Measurements from ENCODE around the gene CACNG8. TPM values are rescaled to one million over a fixed set of nuclear protein-coding genes. Genes with fewer than 3 reads are reported as not detected.

The CACNG8 gene
- total and polyA plus RNA-seq, 5 donors from 2014 or later = not detected

DNA sequence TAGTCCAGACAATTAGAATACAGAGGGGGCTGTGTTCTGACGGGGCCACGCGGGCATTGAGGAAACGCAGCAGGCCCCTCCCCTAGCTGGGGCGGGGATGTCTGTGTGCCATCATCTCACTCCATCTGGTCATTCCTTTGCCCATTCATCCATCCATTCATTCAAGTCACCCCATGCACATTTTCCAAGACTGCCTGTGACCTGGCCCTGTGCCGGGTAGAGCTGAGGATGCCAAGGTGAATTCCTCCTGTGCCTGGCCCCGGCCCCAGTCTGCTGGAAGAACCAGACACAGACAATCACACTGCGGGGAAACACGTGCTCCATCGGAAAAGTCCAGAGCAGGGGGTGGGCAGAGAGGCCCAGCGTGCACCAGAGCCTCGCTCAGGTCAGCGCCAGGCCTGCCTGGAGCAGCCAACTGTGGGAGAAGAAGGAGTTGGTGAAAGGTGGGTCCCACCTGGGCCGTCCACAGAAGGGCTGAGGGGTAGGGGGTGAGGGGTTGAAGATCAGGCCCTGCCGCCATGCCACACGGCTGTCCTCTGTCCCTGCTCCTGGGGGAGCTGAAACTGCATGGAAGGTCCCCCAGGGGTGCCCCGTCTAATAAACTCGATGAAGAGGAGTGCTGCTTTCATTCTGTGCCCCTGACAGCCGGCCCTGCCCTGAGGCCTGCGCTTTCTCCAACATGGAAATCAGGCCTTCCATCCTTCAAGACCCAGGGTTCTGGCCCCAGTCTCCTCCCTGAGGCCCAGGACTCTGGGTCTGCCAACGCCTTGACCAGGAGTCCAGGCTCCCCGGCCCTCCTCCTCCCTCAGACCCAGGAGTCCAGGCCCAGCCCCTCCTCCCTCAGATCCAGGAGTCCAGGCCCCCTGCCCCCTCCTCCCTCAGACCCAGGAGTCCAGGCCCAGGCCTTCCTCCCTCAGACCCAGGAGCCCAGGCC is 27.1 kb downstream of the CACNG8 start:
- Histone ChIP-seq H3K27me3 (ENCODE audit: control insufficient read depth, insufficient read depth, low read length) (peaks cover 3% of the 10 kb centered on the region), H3K4me1 (ENCODE audit: control insufficient read depth, insufficient read depth, low read length, poor library complexity, severe bottlenecking) (no peaks in the 10 kb centered on the region), H3K27ac (ENCODE audit: insufficient read depth, low read length, poor library complexity, severe bottlenecking) (no peak overlapping the region), H3K9me3 (ENCODE audit: control insufficient read depth in 2 of 2, low read length in 2 of 2) (no peaks in the 10 kb centered on the region), H3K4me3 (ENCODE audit: low read depth, low read length) (no peak overlapping the region), H3K36me3 (ENCODE audit: control insufficient read depth, insufficient read depth, low read length) (no peaks in the 10 kb centered on the region)
- Mint-ChIP-seq H3K9me3 (no peaks in the 10 kb centered on the region), H3K27ac (peak overlapping the region in 1 of 3 donors; percentile 49), H3K4me1 (peaks cover 0 to 5% (median 0%) of the 10 kb centered on the region in 4 donors), H3K27me3 (peaks cover 24% of the 10 kb centered on the region), H3K4me3 (no peak overlapping the region), H3K36me3 (no peaks in the 10 kb centered on the region)
- no peak for ATAC-seq (ENCODE audit: low read depth in 2 of 2)
- no peak for DNase-seq

- no peak for DNase-seq
- Mint-ChIP-seq H3K27me3 (peaks cover 39% of the 10 kb centered on the region), H3K4me1 (peaks cover 0 to 5% (median 0%) of the 10 kb centered on the region in 4 donors), H3K27ac (no peak within 1 kb of the TSS), H3K9me3 (peaks cover 0 to 2% (median 0%) of the 10 kb centered on the region in 7 donors), H3K4me3 (peak within 1 kb of the TSS in 1 of 4 donors; percentile 11), H3K36me3 (no peaks in the 10 kb centered on the region)
- no peaks in the 10 kb centered on the region for H3K9me3 ChIP-seq (ENCODE audit: control insufficient read depth in 2 of 2, low read length in 2 of 2)
- H3K27ac ChIP-seq (ENCODE audit: insufficient read depth, low read length, poor library complexity, severe bottlenecking) = no peak within 1 kb of the TSS
- H3K27me3 ChIP-seq (ENCODE audit: control insufficient read depth, insufficient read depth, low read length) = peaks cover 3% of the 10 kb centered on the region
- no peak for ATAC-seq (ENCODE audit: low read depth in 2 of 2)
- H3K4me1 ChIP-seq (ENCODE audit: control insufficient read depth, insufficient read depth, low read length, poor library complexity, severe bottlenecking) = no peaks in the 10 kb centered on the region
- H3K36me3 ChIP-seq (ENCODE audit: control insufficient read depth, insufficient read depth, low read length) = no peaks in the 10 kb centered on the region
- no peak within 1 kb of the TSS for H3K4me3 ChIP-seq (ENCODE audit: low read depth, low read length)
These were observed 28.7 kb downstream of the CACNG8 start, which contains the start of gene CACNG6 for GRCh38 chr19:53991224-53992113. Gene CACNG6, plus strand, starts transcription at chr19:53991637. Its CDS starts 1,241 bp downstream, at chr19:53992878.

GRCh38 chr19:53992211-53992610 is 29.5 kb downstream of the CACNG8 start:
- ATAC-seq (ENCODE audit: low read depth in 2 of 2) = no peak
- no peaks in the 10 kb centered on the region for H3K36me3 ChIP-seq (ENCODE audit: control insufficient read depth, insufficient read depth, low read length)
- peaks cover 45% of the 10 kb centered on the region for H3K27me3 Mint-ChIP-seq
- no peak overlapping the region for H3K4me3 ChIP-seq (ENCODE audit: low read depth, low read length)
- peaks cover 3% of the 10 kb centered on the region for H3K27me3 ChIP-seq (ENCODE audit: control insufficient read depth, insufficient read depth, low read length)
- H3K9me3 ChIP-seq (ENCODE audit: control insufficient read depth in 2 of 2, low read length in 2 of 2) = no peaks in the 10 kb centered on the region
- DNase-seq = no peak
- H3K4me3 Mint-ChIP-seq = peak overlapping the region in 1 of 4 donors; percentile 11
- H3K36me3 Mint-ChIP-seq = no peaks in the 10 kb centered on the region
- H3K27ac ChIP-seq (ENCODE audit: insufficient read depth, low read length, poor library complexity, severe bottlenecking) = no peak overlapping the region
- H3K4me1 ChIP-seq (ENCODE audit: control insufficient read depth, insufficient read depth, low read length, poor library complexity, severe bottlenecking) = no peaks in the 10 kb centered on the region
- peaks cover 0 to 2% (median 0%) of the 10 kb centered on the region in 7 donors for H3K9me3 Mint-ChIP-seq
- no peak overlapping the region for H3K27ac Mint-ChIP-seq
- peaks cover 0 to 5% (median 0%) of the 10 kb centered on the region in 4 donors for H3K4me1 Mint-ChIP-seq

- peaks cover 0 to 2% (median 0%) of the 10 kb centered on the region in 7 donors for H3K9me3 Mint-ChIP-seq
- peaks cover 45% of the 10 kb centered on the region for H3K27me3 Mint-ChIP-seq
- ATAC-seq (ENCODE audit: low read depth in 2 of 2) = no peak
- no peak for DNase-seq
- Histone ChIP-seq H3K36me3 (ENCODE audit: control insufficient read depth, insufficient read depth, low read length) (no peaks in the 10 kb centered on the region), H3K4me3 (ENCODE audit: low read depth, low read length) (no peak overlapping the region), H3K9me3 (ENCODE audit: control insufficient read depth in 2 of 2, low read length in 2 of 2) (no peaks in the 10 kb centered on the region), H3K27me3 (ENCODE audit: control insufficient read depth, insufficient read depth, low read length) (peaks cover 3% of the 10 kb centered on the region), H3K27ac (ENCODE audit: insufficient read depth, low read length, poor library complexity, severe bottlenecking) (no peak overlapping the region), H3K4me1 (ENCODE audit: control insufficient read depth, insufficient read depth, low read length, poor library complexity, severe bottlenecking) (no peaks in the 10 kb centered on the region)
- no peak overlapping the region for H3K27ac Mint-ChIP-seq
- H3K36me3 Mint-ChIP-seq = no peaks in the 10 kb centered on the region
- peaks cover 0 to 5% (median 0%) of the 10 kb centered on the region in 4 donors for H3K4me1 Mint-ChIP-seq
- H3K4me3 Mint-ChIP-seq = no peak overlapping the region
These were observed 30.1 kb downstream of the CACNG8 start for GRCh38 chr19:53992815-53993214.

GRCh38 chr19:53993448-53993847 is 30.7 kb downstream of the CACNG8 start:
- H3K4me1 ChIP-seq (ENCODE audit: control insufficient read depth, insufficient read depth, low read length, poor library complexity, severe bottlenecking) = no peaks in the 10 kb centered on the region
- no peak overlapping the region for H3K27ac ChIP-seq (ENCODE audit: insufficient read depth, low read length, poor library complexity, severe bottlenecking)
- no peaks in the 10 kb centered on the region for H3K36me3 Mint-ChIP-seq
- ATAC-seq (ENCODE audit: low read depth in 2 of 2) = no peak
- no peak overlapping the region for H3K4me3 Mint-ChIP-seq
- H3K9me3 ChIP-seq (ENCODE audit: control insufficient read depth in 2 of 2, low read length in 2 of 2) = no peaks in the 10 kb centered on the region
- peaks cover 3% of the 10 kb centered on the region for H3K27me3 ChIP-seq (ENCODE audit: control insufficient read depth, insufficient read depth, low read length)
- H3K27ac Mint-ChIP-seq = no peak overlapping the region
- no peak for DNase-seq
- peaks cover 0 to 5% (median 0%) of the 10 kb centered on the region in 4 donors for H3K4me1 Mint-ChIP-seq
- H3K4me3 ChIP-seq (ENCODE audit: low read depth, low read length) = no peak overlapping the region
- H3K36me3 ChIP-seq (ENCODE audit: control insufficient read depth, insufficient read depth, low read length) = no peaks in the 10 kb centered on the region
- peaks cover 0 to 2% (median 0%) of the 10 kb centered on the region in 7 donors for H3K9me3 Mint-ChIP-seq
- H3K27me3 Mint-ChIP-seq = peaks cover 45% of the 10 kb centered on the region

- Mint-ChIP-seq H3K4me3 (no peak overlapping the region), H3K4me1 (peaks cover 0 to 5% (median 0%) of the 10 kb centered on the region in 4 donors), H3K27me3 (peaks cover 45% of the 10 kb centered on the region), H3K9me3 (peaks cover 0 to 2% (median 0%) of the 10 kb centered on the region in 7 donors), H3K36me3 (no peaks in the 10 kb centered on the region), H3K27ac (no peak overlapping the region)
- no peak for ATAC-seq (ENCODE audit: low read depth in 2 of 2)
- Histone ChIP-seq H3K27me3 (ENCODE audit: control insufficient read depth, insufficient read depth, low read length) (peaks cover 3% of the 10 kb centered on the region), H3K4me3 (ENCODE audit: low read depth, low read length) (no peak overlapping the region), H3K4me1 (ENCODE audit: control insufficient read depth, insufficient read depth, low read length, poor library complexity, severe bottlenecking) (no peaks in the 10 kb centered on the region), H3K9me3 (ENCODE audit: control insufficient read depth in 2 of 2, low read length in 2 of 2) (no peaks in the 10 kb centered on the region), H3K36me3 (ENCODE audit: control insufficient read depth, insufficient read depth, low read length) (no peaks in the 10 kb centered on the region), H3K27ac (ENCODE audit: insufficient read depth, low read length, poor library complexity, severe bottlenecking) (no peak overlapping the region)
- DNase-seq = no peak
These were observed 32.1 kb downstream of the CACNG8 start for GRCh38 chr19:53994811-53995210.

- peaks cover 37% of the 10 kb centered on the region for H3K27me3 Mint-ChIP-seq
These were observed 35.5 kb downstream of the CACNG8 start for GRCh38 chr19:53998223-53998622.

More at GRCh38 chr19:53998223-53998622, 35.5 kb downstream of the CACNG8 start:
- H3K27ac ChIP-seq (ENCODE audit: insufficient read depth, low read length, poor library complexity, severe bottlenecking) = no peak overlapping the region
- no peaks in the 10 kb centered on the region for H3K4me1 ChIP-seq (ENCODE audit: control insufficient read depth, insufficient read depth, low read length, poor library complexity, severe bottlenecking)
- DNase-seq (no peak), ATAC-seq (ENCODE audit: low read depth in 2 of 2) (no peak)
- H3K36me3 Mint-ChIP-seq = no peaks in the 10 kb centered on the region
- no peak overlapping the region for H3K4me3 Mint-ChIP-seq
- H3K9me3 Mint-ChIP-seq = peaks cover 0 to 5% (median 0%) of the 10 kb centered on the region in 7 donors
- no peak overlapping the region for H3K4me3 ChIP-seq (ENCODE audit: low read depth, low read length)
- H3K9me3 ChIP-seq (ENCODE audit: control insufficient read depth in 2 of 2, low read length in 2 of 2) = no peaks in the 10 kb centered on the region
- H3K36me3 ChIP-seq (ENCODE audit: control insufficient read depth, insufficient read depth, low read length) = no peaks in the 10 kb centered on the region
- peaks cover 3% of the 10 kb centered on the region for H3K27me3 ChIP-seq (ENCODE audit: control insufficient read depth, insufficient read depth, low read length)
- H3K4me1 Mint-ChIP-seq = no peaks in the 10 kb centered on the region
- no peak overlapping the region for H3K27ac Mint-ChIP-seq
